Fibroblast of pulmonary artery (primary cell): ENCODE measurements around the gene MAST4.
A peak's percentile ranks its signal among the peaks of the same experiment; 100 is the strongest.
"Not testable (repeated sequence)": the region's sequence is repeated elsewhere in the genome, so short reads cannot be mapped to it uniquely, and the experiment has no call there.

Source experiments
- DNase-seq: peaks from one replicate; pipeline ENCODE4 v3.0.0-alpha.2; 2010; ENCODE audit warnings: low read depth
- H3K4me3 ChIP-seq: replicated peaks from 2 replicates; pipeline ENCODE4 v1.5.1; 2011; ENCODE audit warnings: low read depth, mild to moderate bottlenecking, control low read depth, low read length, moderate library complexity
- CTCF ChIP-seq: IDR thresholded peaks from 2 replicates; pipeline ENCODE4 v1.5.1; 2011; ENCODE audit warnings: mild to moderate bottlenecking, control low read depth, low read length, inconsistent platforms; ENCODE audit errors: missing control alignments

MAST4 gene

GRCh38 chr5:66818935-66819328 is 222.7 kb downstream of the MAST4 start:
- no peak for TF ChIP-seq CTCF
- DNase-seq = no peak

GRCh38 chr5:66820630-66821207 is 224.5 kb downstream of the MAST4 start:
- no peak for TF ChIP-seq CTCF
- DNase-seq = no peak
- no peak overlapping the region for H3K4me3 ChIP-seq

More at GRCh38 chr5:66818935-66819328, 222.7 kb downstream of the MAST4 start:
- no peak overlapping the region for H3K4me3 ChIP-seq

- peak; percentile 45 for DNase-seq
- no peak for TF ChIP-seq CTCF
- no peak overlapping the region for H3K4me3 ChIP-seq
Observed at GRCh38 chr5:66821688-66822429, 225.7 kb downstream of the MAST4 start.

- not testable (repeated sequence) for DNase-seq, H3K4me3 ChIP-seq
Observed at GRCh38 chr5:66822906-66823305, 226.7 kb downstream of the MAST4 start.

- no peak for TF ChIP-seq CTCF
- H3K4me3 ChIP-seq = no peak overlapping the region
- DNase-seq = no peak
Observed at GRCh38 chr5:66824476-66824875, 228.3 kb downstream of the MAST4 start.

GRCh38 chr5:66826263-66826662 is 230.1 kb downstream of the MAST4 start:
- no peak for DNase-seq
- no peak for TF ChIP-seq CTCF
- H3K4me3 ChIP-seq = no peak overlapping the region

- no peak for TF ChIP-seq CTCF
- no peak overlapping the region for H3K4me3 ChIP-seq
- no peak for DNase-seq
Observed at GRCh38 chr5:66826696-66827095, 230.5 kb downstream of the MAST4 start.
